ENCODE results near the gene PLEK2.

GRCh38 chr14:67449096-67449495 is 37.1 kb upstream of the PLEK2 start:
- TF ChIP-seq MXI1 (conservative IDR thresholded peaks at IDR 0.05; ENCODE audit: poor library complexity, severe bottlenecking) (no peak), CTCF (IDR thresholded peaks at IDR 0.05; ENCODE audit: poor library complexity, severe bottlenecking) (no peak), EP300 (conservative IDR thresholded peaks at IDR 0.05; ENCODE audit: poor library complexity, severe bottlenecking) (no peak)
